Progenitor cell of endocrine pancreas (in vitro differentiated cells): Measurements from ENCODE around the gene TUG1. TPM values are rescaled to one million over a fixed set of nuclear protein-coding genes. Genes with fewer than 3 reads are reported as not detected.

Experiments used
- DNase-seq: peaks from one replicate; pipeline ENCODE4 v3.0.0; 2021; ENCODE audit warnings: low spot score; ENCODE audit not compliant: unreplicated experiment
- H3K27ac Mint-ChIP-seq: 2 replicates; pipeline ENCODE4 v1.8.0; 2021; ENCODE audit warnings: mild to moderate bottlenecking, moderate library complexity, mixed read lengths
- H3K27me3 Mint-ChIP-seq: 2 replicates; pipeline ENCODE4 v1.8.0; 2021; ENCODE audit warnings: mixed read lengths
- H3K36me3 Mint-ChIP-seq: 2 replicates; pipeline ENCODE4 v1.8.0; 2022; ENCODE audit warnings: mixed read lengths; ENCODE audit not compliant: insufficient read depth
- H3K4me1 Mint-ChIP-seq: 2 replicates; pipeline ENCODE4 v1.8.0; 2021; ENCODE audit warnings: low read depth, mixed read lengths
- H3K4me3 Mint-ChIP-seq: 2 replicates; pipeline ENCODE4 v1.8.0; 2021; ENCODE audit warnings: low read depth, mild to moderate bottlenecking, moderate library complexity, mixed read lengths
- H3K9me3 Mint-ChIP-seq: 2 replicates; pipeline ENCODE4 v1.8.0; 2021; ENCODE audit warnings: low read depth, mixed read lengths
- total RNA-seq: library from RNA; stranded (reverse); gene quantifications from 2 replicates; pipeline ENCODE4 v1.2.1, GENCODE V29; 2021
- TF ChIP-seq, protein P1 (sequence below): fragments of 200-600 bp; sonication (generic); IDR thresholded peaks from one replicate; pipeline ENCODE4 v1.5.0; 2021; ENCODE audit warnings: antibody characterized with exemption, mild to moderate bottlenecking; ENCODE audit not compliant: unreplicated experiment

TUG1 gene
- total RNA-seq, 1 donor from 2014 or later, result 142 TPM

DNA sequence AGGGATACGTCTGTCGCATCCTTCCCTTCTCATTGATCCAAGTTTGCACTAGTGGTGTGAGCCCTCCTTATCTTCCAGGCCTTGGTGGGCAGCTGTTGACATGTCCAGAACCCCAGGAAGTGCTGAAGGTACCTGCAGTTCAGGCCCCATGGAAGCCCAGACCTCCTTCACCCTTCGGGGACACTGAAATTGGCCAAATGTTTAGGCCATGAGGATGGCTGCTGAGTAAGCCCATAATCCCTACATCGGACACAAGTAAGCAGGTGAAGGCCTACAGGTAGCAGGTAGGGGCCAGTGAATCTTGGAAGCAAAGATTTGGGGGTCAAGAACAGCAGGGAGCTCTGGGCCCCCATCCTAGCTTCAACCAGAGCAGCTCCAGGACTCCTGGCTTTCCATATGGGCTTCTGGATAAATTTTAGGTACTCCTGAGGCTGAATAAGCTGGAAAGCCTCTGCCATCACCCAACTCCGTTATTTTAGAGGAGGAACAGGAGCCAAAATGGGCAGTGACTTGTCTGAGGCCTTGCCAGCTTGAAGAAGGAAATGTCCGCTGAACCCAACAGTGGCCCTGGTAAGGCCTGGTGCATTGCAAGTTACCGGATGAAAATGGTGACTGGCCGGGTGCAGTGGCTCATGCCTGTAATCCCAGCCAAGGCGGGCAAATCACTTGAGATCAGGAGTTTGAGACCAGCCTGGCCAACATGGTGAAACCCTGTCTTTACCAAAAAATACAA, 45.7 kb upstream of the TUG1 start:
- peaks cover 8% of the 10 kb centered on the region for H3K36me3 Mint-ChIP-seq
- H3K27ac Mint-ChIP-seq, result no peak overlapping the region
- no peaks in the 10 kb centered on the region for H3K9me3 Mint-ChIP-seq
- no peak for DNase-seq
- TF ChIP-seq, protein P1, sequence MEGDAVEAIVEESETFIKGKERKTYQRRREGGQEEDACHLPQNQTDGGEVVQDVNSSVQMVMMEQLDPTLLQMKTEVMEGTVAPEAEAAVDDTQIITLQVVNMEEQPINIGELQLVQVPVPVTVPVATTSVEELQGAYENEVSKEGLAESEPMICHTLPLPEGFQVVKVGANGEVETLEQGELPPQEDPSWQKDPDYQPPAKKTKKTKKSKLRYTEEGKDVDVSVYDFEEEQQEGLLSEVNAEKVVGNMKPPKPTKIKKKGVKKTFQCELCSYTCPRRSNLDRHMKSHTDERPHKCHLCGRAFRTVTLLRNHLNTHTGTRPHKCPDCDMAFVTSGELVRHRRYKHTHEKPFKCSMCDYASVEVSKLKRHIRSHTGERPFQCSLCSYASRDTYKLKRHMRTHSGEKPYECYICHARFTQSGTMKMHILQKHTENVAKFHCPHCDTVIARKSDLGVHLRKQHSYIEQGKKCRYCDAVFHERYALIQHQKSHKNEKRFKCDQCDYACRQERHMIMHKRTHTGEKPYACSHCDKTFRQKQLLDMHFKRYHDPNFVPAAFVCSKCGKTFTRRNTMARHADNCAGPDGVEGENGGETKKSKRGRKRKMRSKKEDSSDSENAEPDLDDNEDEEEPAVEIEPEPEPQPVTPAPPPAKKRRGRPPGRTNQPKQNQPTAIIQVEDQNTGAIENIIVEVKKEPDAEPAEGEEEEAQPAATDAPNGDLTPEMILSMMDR, result no peak
- H3K27me3 Mint-ChIP-seq, result no peaks in the 10 kb centered on the region
- H3K4me3 Mint-ChIP-seq, result no peak overlapping the region
- no peaks in the 10 kb centered on the region for H3K4me1 Mint-ChIP-seq

GRCh38 chr22:30925667-30926066, 43.4 kb upstream of the TUG1 start:
- no peak for DNase-seq
- H3K27me3 Mint-ChIP-seq, result no peaks in the 10 kb centered on the region
- no peaks in the 10 kb centered on the region for H3K9me3 Mint-ChIP-seq
- TF ChIP-seq, protein P1, result no peak
- H3K27ac Mint-ChIP-seq, result no peak overlapping the region
- H3K4me3 Mint-ChIP-seq, result no peak overlapping the region
- peaks cover 12% of the 10 kb centered on the region for H3K36me3 Mint-ChIP-seq
- no peaks in the 10 kb centered on the region for H3K4me1 Mint-ChIP-seq

DNA sequence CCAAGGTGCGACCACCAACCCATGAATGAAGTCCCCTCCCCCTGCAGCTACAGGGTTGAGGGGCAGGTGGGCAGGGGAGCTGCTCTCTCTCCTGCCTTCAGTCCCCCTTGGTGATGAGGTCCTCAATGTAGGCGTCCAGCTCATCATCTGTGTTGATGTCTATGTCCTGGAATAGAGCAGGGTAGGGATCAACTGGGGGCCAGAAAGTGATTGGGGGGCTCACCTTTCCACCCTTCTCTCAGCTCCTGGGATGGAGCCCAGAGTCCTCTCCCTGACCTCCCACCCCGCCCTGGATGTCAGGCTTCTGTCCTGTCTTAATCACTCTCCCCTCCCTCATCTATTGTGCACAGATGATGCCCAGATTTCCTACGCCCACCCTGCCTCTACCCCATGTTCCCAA, 42.4 kb upstream of the TUG1 start:
- H3K36me3 Mint-ChIP-seq, result peaks cover 21% of the 10 kb centered on the region
- H3K9me3 Mint-ChIP-seq, result no peaks in the 10 kb centered on the region
- TF ChIP-seq, protein P1, result no peak
- H3K4me3 Mint-ChIP-seq, result no peak overlapping the region
- H3K27ac Mint-ChIP-seq, result no peak overlapping the region
- no peak for DNase-seq
- H3K27me3 Mint-ChIP-seq, result no peaks in the 10 kb centered on the region
- no peaks in the 10 kb centered on the region for H3K4me1 Mint-ChIP-seq

GRCh38 chr22:30927806-30928205, 41.3 kb upstream of the TUG1 start:
- Mint-ChIP-seq H3K4me1 (no peaks in the 10 kb centered on the region), H3K27ac (no peak overlapping the region), H3K36me3 (peaks cover 25% of the 10 kb centered on the region), H3K27me3 (no peaks in the 10 kb centered on the region), H3K4me3 (no peak overlapping the region), H3K9me3 (no peaks in the 10 kb centered on the region)
- TF ChIP-seq, protein P1, result no peak
- no peak for DNase-seq

GRCh38 chr22:30928401-30928800, 40.7 kb upstream of the TUG1 start:
- peak overlapping the region; percentile 35 for H3K27ac Mint-ChIP-seq
- H3K36me3 Mint-ChIP-seq, result peaks cover 26% of the 10 kb centered on the region
- no peaks in the 10 kb centered on the region for H3K9me3 Mint-ChIP-seq

More at GRCh38 chr22:30928401-30928800, 40.7 kb upstream of the TUG1 start:
- H3K27me3 Mint-ChIP-seq, result no peaks in the 10 kb centered on the region
- TF ChIP-seq, protein P1, result no peak
- no peaks in the 10 kb centered on the region for H3K4me1 Mint-ChIP-seq
- DNase-seq, result no peak
- H3K4me3 Mint-ChIP-seq, result no peak overlapping the region
